NT2/D1 (cell line): ENCODE measurements around the gene LILRA2.
"Not testable (repeated sequence)": the region's sequence is repeated elsewhere in the genome, so short reads cannot be mapped to it uniquely, and the experiment has no call there.

ENCODE experiments used
- DNase-seq: peaks from one replicate; pipeline ENCODE4 v3.0.0-alpha.2; 2011; ENCODE audit warnings: low read depth, low spot score
- H3K27me3 ChIP-seq: 2 replicates; pipeline ENCODE4 v1.6.0; 2011; ENCODE audit warnings: mild to moderate bottlenecking; ENCODE audit not compliant: insufficient read length, insufficient read depth
- H3K36me3 ChIP-seq: 2 replicates; pipeline ENCODE4 v1.6.1; 2011; ENCODE audit warnings: mild to moderate bottlenecking, low read length, mixed read lengths; ENCODE audit not compliant: insufficient read depth, insufficient read length
- H3K4me1 ChIP-seq: 2 replicates; pipeline ENCODE4 v1.5.1; 2011; ENCODE audit not compliant: insufficient read depth, insufficient read length
- H3K4me3 ChIP-seq: 2 replicates; pipeline ENCODE4 v1.5.1; 2011; ENCODE audit warnings: low read depth; ENCODE audit not compliant: insufficient read length
- H3K9ac ChIP-seq: 2 replicates; pipeline ENCODE4 v1.6.0; 2011; ENCODE audit warnings: low read depth; ENCODE audit not compliant: insufficient read length
- H3K9me3 ChIP-seq: 2 replicates; pipeline ENCODE4 v1.5.1; 2011; ENCODE audit warnings: mild to moderate bottlenecking, low read length; ENCODE audit not compliant: insufficient read depth
- SUZ12 ChIP-seq: IDR thresholded peaks from 2 replicates; pipeline ENCODE4 v1.6.1; 2011; ENCODE audit not compliant: insufficient read length, insufficient read depth; ENCODE audit errors: extremely low read depth
- YY1 ChIP-seq: IDR thresholded peaks from 2 replicates; pipeline ENCODE4 v1.6.1; 2011; ENCODE audit not compliant: insufficient read length, insufficient read depth
- ZNF274 ChIP-seq: IDR thresholded peaks from 2 replicates; pipeline ENCODE4 v1.6.1; 2011; ENCODE audit warnings: mild to moderate bottlenecking, low read depth, low read length

The LILRA2 gene

GRCh38 chr19:54577334-54577733 is 3.7 kb downstream of the LILRA2 start:
- Histone ChIP-seq H3K27me3 (no peaks in the 10 kb centered on the region), H3K9ac (no peak overlapping the region), H3K36me3 (no peaks in the 10 kb centered on the region), H3K4me1 (peaks cover 10% of the 10 kb centered on the region), H3K9me3 (no peaks in the 10 kb centered on the region), H3K4me3 (no peak overlapping the region)
- no peak for DNase-seq
- TF ChIP-seq ZNF274: no peak
- no peak for TF ChIP-seq YY1
- no peak for TF ChIP-seq SUZ12

- H3K36me3 ChIP-seq, H3K9me3 ChIP-seq, H3K9ac ChIP-seq, H3K4me1 ChIP-seq, H3K27me3 ChIP-seq, DNase-seq, H3K4me3 ChIP-seq: not testable (repeated sequence)
These were observed 4.7 kb downstream of the LILRA2 start for GRCh38 chr19:54578268-54578667.

DNA sequence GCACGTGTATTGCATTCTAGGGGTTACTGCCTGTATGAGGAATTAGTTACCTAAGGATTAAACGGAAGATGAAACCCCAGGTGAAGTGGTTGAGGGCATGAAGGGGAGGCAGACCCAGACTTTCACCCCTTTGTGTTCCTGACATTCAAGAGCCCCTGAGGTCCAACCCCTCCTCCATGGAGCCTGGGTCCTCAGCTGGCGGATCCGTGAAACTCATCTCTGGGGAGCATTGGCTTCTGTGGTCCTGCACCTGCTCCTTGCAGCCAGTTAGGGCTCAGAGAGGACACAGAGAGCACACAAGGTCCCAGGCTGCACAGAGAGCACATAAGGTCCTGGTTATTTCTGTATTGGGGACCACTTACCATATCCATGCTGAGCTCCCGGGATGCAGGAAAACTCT is 12.8 kb downstream of the LILRA2 start:
- no peaks in the 10 kb centered on the region for H3K27me3 ChIP-seq
- H3K9me3 ChIP-seq: no peaks in the 10 kb centered on the region; the same call in 1 of the 2 replicates
- DNase-seq: no peak
- H3K36me3 ChIP-seq: no peaks in the 10 kb centered on the region
- no peaks in the 10 kb centered on the region for H3K4me1 ChIP-seq
- no peak overlapping the region for H3K4me3 ChIP-seq
- TF ChIP-seq YY1 (no peak), ZNF274 (no peak), SUZ12 (no peak)
- H3K9ac ChIP-seq: no peak overlapping the region

DNA sequence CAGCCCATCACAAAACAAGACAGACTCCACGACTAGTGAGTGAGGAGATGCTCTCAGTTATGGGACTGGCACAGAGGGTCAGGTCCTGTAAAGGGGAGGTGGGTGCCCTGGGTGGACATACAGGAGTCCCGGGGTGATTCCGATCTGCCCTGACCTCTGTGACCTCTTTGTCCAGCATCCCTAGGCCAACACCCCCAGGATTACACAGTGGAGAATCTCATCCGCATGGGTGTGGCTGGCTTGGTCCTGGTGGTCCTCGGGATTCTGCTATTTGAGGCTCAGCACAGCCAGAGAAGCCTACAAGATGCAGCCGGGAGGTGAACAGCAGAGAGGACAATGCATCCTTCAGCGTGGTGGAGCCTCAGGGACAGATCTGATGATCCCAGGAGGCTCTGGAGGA is 13.4 kb downstream of the LILRA2 start:
- no peaks in the 10 kb centered on the region for H3K4me1 ChIP-seq
- no peaks in the 10 kb centered on the region for H3K36me3 ChIP-seq
- no peak overlapping the region for H3K9ac ChIP-seq
- TF ChIP-seq SUZ12 (no peak), YY1 (no peak), ZNF274 (no peak)
- DNase-seq: no peak
- no peaks in the 10 kb centered on the region for H3K27me3 ChIP-seq
- no peaks in the 10 kb centered on the region; the same call in 1 of the 2 replicates for H3K9me3 ChIP-seq
- no peak overlapping the region for H3K4me3 ChIP-seq

DNA sequence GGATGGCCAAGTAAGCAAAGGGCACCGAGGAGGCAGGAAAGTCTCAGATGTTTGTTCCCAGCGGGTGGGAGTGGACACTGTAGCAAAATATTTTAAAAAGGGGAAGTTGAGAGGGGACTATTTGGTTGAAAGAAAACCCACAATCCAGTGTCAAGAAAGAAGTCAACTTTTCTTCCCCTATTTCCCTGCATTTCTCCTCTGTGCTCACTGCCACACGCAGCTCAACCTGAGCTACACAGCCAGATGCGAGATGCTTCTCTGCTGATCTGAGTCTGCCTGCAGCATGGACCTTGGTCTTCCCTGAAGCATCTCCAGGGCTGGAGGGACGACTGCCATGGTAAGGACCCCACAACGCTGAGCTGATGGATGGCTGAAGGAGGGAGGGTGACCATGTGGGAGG is 19.9 kb downstream of the LILRA2 start, which contains the start of gene LILRA1:
Gene LILRA1 (plus strand): TSS at position 188 of the 400 bp plus-strand sequence. CDS start 613 bp downstream, outside the sequence.
- not testable (repeated sequence) for H3K4me3 ChIP-seq, DNase-seq, H3K36me3 ChIP-seq, H3K27me3 ChIP-seq, H3K9me3 ChIP-seq, H3K4me1 ChIP-seq, H3K9ac ChIP-seq

DNA sequence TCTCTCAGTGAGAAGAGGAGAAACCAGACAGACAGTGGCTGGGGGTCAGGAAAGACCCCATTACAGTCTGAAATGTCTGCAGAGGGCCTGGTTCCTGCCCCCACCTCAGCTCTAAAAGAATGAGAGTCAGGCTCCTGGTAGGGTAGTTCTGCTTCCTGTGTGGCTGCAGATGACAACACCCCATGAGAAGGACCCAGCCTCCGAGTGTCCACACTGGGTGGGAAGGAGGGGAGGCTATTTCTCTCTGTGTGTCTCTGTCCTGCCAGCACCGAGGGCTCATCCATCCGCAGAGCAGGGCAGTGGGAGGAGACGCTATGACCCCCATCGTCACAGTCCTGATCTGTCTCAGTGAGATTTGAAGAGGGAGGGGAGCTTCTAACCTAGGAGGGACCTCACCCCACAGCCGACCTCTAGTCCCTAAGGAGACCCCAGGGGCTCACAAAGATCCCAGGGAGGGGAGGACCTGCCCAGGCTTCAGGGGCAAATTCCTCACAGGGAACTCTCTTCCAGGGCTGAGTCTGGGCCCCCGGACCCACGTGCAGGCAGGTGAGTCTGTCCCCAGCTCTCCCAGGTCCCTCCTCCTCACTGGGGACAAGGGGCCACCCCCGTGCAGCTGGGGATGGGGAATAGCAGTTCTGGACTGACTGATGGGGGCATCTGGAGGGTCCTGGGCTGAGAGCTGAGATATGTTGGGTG is 20.5 kb downstream of the LILRA2 start:
- H3K36me3 ChIP-seq, H3K27me3 ChIP-seq, DNase-seq, H3K4me1 ChIP-seq, H3K9me3 ChIP-seq, H3K9ac ChIP-seq, H3K4me3 ChIP-seq: not testable (repeated sequence)

DNA sequence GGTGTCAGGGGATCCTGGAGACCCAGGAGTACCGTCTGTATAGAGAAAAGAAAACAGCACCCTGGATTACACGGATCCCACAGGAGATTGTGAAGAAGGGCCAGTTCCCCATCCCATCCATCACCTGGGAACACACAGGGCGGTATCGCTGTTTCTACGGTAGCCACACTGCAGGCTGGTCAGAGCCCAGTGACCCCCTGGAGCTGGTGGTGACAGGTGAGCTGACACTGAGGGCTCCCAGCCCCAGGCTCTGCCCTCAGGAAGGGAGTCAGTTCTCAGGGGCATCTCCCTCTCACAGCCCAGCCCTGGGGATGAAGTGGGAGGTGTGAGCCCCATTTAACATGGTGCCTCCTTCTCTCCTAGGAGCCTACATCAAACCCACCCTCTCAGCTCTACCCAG is 21.1 kb downstream of the LILRA2 start:
- Histone ChIP-seq H3K4me3 (no peak overlapping the region), H3K9ac (no peak overlapping the region), H3K27me3 (peaks cover 4% of the 10 kb centered on the region), H3K36me3 (no peaks in the 10 kb centered on the region), H3K9me3 (no peaks in the 10 kb centered on the region; the same call in 1 of the 2 replicates), H3K4me1 (no peaks in the 10 kb centered on the region)
- no peak for DNase-seq
- TF ChIP-seq YY1: no peak
- no peak for TF ChIP-seq ZNF274
- TF ChIP-seq SUZ12: no peak

GRCh38 chr19:54595680-54596436 is 22.3 kb downstream of the LILRA2 start:
- not testable (repeated sequence) for H3K4me3 ChIP-seq, H3K36me3 ChIP-seq, H3K4me1 ChIP-seq, H3K27me3 ChIP-seq, DNase-seq, H3K9ac ChIP-seq, H3K9me3 ChIP-seq
